ENCODE results near the gene DLEU7.

Gene DLEU7

DNA sequence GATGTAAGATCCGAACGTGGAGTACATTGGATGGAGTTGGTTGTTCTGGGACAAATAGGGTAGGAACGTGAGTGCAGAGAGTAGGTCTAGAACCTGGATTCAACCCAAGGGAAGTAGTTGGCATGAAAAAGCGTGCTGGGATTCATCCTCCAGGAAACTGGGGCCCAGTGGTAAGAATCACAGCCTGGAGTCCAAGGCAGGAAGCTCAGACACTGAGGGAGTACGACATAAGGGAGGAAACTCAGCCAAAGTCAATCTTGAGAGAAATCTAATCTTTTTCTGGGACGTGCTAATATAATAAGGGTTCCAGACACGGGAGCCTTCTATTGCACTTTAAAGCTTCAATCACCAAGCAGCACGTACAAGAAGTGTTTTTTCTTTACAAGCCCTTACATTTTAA lies 46.4 kb downstream of the DLEU7 start:
- DNase-seq = no peak
- intact Hi-C loops (cut with DNase I) = no loop called here

DNA sequence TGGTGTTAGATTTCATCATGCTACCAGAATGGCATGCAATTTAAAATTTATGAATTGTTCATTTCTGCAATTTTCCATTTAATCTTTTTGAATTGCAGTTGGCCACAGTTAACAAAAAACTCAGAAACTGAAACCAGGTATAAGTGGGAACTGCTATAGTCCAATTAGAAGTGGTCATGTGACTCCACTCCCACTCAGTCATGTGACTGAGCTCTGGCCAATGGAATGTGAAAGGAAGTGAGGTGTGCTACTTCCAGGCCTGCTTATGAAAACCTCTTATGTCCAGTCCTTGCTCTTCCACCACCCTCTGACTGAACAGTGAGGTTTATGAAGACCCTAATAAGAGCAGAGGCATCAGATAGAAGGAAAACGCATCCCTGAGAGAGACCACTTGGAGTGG lies 47.0 kb downstream of the DLEU7 start:
- intact Hi-C loops (cut with DNase I) = no loop called here
- no peak for DNase-seq

DNA sequence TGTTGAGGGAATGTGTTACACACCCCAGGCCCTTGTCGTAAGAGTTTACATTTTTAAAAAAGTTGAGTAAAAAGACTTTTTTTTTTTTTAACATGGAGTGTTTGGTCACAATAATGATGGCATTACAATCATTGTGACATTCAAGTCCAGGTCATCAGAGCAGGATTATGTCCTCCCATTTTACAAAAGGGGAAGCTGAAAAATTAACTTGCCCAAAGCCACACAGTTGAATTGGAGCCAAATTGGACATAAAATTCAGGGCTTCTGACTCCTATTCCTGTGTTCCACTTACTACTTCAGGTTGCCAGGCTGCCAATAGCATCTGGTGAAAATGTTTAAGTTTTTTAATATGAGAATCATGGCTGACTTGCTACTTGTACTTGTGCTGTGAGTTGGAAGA lies 49.3 kb downstream of the DLEU7 start:
- no peak for DNase-seq
- intact Hi-C loops (cut with DNase I) = no loop called here

DNA sequence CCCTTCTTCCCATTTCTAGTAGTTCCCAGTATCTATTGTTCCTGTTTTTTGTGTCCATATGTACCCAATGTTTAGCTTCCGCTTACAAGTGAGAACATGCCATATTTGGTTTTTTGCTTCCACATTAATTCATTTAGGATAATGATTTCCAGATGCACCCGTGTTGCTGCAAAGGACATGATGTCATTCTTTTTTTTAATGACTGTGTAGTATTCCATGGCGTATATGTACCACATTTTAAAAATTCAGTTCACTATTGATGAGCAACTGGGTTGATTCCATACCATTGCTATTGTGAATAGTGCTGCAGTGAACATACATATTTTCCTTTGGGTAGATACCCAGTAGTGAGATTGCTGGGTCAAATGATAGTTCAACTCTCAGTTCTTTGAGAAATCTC lies 50.5 kb downstream of the DLEU7 start:
- no peak for DNase-seq
- intact Hi-C loops (cut with DNase I) = no loop called here

DNA sequence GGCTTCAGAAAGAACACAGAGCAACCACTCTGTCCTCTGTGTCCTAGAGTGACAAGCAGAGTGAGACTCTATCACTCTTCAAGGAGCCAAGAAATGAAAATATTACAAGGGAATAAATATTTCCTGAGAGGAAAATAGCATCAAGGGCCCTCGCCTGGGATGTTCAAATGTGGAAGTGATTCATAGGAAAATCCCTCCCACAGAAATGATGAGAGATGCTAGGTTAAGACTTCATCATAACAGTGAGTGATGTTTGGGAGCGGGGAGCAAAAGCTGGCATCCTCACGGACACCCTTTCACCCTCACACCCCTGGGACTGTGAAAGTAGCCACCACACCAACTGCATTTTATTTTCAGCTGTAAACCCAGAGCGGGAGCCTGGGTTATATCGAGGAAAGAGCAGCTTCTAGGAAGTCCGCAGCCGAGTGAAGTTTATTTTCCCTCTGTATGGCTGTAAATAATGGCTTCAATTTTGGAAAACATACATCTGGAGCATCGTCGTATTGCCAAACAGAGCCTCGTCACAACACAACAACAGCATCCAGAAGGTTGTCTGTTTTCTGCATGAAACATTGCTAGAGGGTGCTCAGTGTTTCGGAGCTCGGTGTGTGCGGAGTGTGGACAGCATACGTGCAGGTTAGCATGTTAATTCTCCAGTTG lies 54.8 kb downstream of the DLEU7 start:
- DNase-seq = no peak
- intact Hi-C loops (cut with DNase I) = no loop called here

DNA sequence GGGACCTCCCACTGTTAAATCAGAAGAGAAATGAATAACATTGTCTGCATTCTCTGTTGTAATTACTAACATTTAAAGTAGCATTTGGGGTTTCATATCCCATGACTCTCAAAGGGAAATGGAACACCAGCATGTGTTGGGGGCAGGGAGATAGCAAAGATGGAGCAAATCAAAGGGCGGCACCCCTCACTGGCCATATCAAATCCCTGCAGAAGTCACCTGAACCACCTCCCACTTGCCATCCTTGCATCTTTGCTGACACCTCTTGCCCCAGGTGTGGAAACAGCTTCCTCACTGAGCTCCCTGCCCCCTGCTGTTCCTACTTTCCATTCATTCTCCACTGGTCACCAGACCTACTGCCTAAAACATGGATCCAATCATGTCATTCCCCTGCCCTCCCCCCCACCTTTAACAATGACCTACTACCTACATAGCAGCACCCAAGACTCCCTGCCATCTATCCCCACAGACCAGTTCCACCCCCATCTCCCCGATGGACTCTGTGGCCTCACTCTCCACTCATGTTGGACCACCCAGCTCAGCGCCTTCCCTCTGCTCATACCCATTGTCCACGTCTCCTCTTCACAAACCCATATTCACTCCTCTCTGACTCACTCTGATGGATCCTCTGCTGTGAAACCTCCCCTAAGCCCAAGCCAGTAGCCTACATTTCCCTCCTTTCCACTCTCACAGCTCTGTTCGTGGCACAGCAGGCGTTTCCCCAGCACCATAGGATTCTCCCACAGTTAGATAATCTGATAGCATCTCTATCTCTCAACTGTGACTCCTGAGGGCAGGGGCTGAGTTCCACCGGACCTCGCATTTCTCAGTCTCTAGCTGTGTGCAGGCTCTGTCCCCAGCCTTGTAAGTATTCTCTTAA lies 55.9 kb downstream of the DLEU7 start:
- no peak for DNase-seq
- intact Hi-C loops (cut with DNase I) = no loop called here

DNA sequence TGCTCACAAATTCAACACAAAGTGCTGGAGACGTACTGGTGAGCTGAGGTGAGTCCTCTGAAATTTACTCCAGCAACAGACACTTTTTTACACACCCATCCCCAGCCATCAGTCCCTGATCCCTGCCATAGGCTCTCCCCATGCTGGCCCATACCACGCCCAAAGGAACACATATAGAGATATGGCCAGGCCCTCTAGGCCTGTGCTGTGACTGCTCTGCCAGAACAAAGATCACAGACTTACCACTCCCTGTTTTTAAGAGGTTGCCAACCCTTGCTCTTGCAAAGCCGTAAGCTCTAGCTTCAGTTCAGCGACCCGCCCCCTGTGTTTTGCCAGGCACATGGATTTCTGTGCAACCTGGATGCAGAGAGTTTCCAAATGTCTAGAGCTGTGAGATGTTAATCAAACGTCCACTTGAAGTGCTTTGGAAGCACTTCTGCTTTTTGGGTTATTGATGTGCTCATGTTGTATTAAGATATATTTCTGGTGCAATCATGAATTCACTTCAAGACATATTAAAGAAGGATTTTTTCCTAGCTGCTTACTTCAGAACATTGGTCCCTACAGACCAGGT lies 59.7 kb downstream of the DLEU7 start:
- intact Hi-C loops (cut with DNase I) = no loop called here
- DNase-seq = no peak

DNA sequence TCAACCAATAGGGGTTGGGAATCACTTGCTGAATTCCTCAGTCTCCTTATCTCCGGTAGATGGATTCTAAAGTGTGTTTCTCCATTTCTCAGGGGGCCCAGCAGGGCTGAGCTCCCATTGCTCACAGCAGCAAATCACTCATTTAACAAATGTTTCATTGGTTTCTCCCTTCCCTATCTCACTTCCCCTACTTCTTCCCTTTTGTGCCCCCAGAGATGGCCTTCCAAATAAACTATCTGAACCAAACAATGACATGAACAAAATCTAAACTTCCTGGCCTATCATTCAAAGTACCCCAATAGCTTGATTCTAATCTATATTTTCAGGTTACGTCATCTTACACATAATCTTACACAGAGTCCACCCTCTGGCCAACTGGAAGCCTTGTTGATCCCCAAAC lies 60.4 kb downstream of the DLEU7 start:
- intact Hi-C loops (cut with DNase I) = no loop called here
- DNase-seq = no peak

DNA sequence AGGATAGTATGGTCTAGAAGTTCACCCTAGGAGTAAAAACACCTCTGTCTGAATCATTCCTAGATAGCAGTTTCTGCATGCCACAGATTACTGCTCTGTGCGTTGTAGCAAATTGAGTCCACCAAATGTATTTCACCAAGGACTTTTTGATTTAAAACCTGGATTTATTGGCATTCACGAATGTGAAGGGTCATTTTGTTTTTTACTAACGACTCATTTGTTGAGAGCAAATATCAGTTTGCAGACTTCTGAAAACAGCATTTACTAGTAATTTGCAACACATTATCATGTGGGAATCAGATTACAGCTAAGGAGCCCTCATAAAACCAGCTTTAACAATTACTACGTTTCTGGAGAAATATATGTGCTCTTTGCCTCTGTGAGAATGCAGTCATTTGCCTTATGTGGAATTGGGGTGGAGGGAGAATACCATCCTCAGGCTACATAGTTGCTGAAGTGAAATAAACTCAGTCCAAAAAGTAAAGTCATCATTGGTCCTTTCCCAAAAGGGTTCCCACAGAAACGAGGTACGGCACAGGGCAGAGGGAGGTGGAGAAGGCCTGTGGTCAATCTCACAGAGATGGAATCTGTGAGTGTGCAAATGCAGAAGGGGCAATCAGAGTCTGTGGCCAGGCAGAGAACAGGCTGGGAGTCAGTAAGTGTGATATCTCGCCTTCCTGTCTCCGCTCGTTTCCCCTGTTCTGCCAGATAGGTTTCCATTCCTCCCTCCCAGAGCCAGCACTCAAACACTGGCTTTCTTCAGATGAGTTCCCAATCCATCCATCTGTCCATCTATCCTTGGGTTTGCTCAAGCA lies 63.1 kb downstream of the DLEU7 start:
- intact Hi-C loops (cut with DNase I) = no loop called here
- DNase-seq = no peak

DNA sequence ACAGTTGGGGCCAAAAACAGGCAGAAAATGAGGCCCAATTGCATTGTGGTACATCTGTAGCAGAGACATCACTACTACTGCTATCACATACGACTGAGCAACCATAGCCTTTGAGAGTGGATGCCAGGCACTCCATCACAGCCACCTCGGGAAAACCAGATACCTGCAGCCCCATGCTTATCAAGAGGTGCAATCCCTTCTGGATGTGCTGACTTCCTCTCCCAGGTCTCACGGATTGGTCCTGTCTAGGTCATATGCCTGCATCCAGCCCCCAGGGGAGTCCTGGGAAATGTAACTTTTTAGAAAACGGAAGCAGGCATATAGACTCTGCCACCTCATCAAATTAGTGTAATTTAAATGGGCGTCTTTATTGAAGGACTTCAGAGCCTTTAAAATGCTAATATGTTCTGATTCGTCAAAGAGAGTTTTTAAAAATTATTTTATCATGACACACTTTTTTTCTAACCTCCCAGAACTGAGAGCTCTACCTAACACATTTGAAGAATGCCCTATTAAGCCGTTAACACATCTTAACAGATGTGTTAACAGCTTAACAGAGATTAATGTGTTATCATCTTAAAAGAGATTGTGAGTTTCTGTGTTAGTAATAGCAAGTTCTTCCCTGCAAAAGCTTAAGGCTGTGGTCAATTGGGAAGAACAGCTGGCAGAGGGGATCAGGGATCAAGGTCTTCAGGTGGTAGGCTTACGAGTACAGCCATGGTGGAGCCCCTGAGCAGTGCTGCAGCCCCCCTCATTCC lies 63.9 kb downstream of the DLEU7 start:
- intact Hi-C loops (cut with DNase I) = no loop called here
- DNase-seq = no peak
